Activated naive CD4-positive, alpha-beta T cell treated with anti-CD3 and anti-CD28 coated beads, Interleukin-2, amount 50 U/mL, for 72 hours (primary cell): ENCODE results near the gene DUOXA1. TPM values are rescaled to one million over a fixed set of nuclear protein-coding genes. Genes with fewer than 3 reads are reported as not detected.
"Not testable (repeated sequence)": the region's sequence is repeated elsewhere in the genome, so short reads cannot be mapped to it uniquely, and the experiment has no call there.

Experiments
- ATAC-seq, 2 donors: fragments of 150-1000 bp; cut with Tn5 transposase; 2 replicates each; pipeline ENCODE4 v1.10.0; 2021; ENCODE audit warnings: mild to moderate bottlenecking in 2 of 2, moderate library complexity in 2 of 2
- DNase-seq, 2 donors: peaks; one replicate each; pipeline ENCODE4 v3.0.0; 2021 to 2022; ENCODE audit warnings: low spot score in 2 of 2
- H3K27ac Mint-ChIP-seq, 2 donors: one replicate each; pipeline ENCODE4 v1.8.0; 2022; ENCODE audit warnings: mild to moderate bottlenecking in 2 of 2, mixed read lengths in 2 of 2
- H3K36me3 Mint-ChIP-seq, 2 donors: one replicate each; pipeline ENCODE4 v1.8.0; 2022; ENCODE audit warnings: mixed read lengths in 2 of 2
- H3K9me3 Mint-ChIP-seq, 2 donors: one replicate each; pipeline ENCODE4 v1.8.0; 2022; ENCODE audit warnings: mixed read lengths in 2 of 2
- total RNA-seq, 2 donors: library from RNA; stranded (reverse); gene quantifications; one replicate each; pipeline ENCODE4 v1.2.3, GENCODE V29; 2022

The DUOXA1 gene
- total RNA-seq, 2 donors from 2014 or later, result 0.23 TPM; not detected in 1

DNA sequence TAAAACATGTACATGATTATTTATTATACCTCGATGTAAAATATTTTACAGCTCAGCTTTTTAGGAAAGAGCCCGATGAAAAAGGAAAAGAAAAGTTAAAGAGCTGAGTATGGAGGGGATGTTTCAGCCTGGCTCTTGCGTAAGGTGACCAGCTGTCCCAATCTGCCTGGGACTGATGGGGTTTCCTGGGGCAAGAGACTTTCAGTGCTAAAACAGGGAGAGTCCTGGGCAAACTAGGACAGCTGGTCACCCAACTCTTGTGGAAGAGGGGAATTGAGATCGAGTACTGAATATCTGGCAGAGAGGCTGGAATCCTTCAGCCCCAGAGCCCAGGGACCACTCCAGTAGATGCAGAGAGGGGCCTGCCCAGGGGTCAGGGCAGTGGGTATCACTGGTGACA, 36.7 kb downstream of the DUOXA1 start:
- H3K36me3 Mint-ChIP-seq, result no peaks in the 10 kb centered on the region
- ATAC-seq, result no peak
- H3K27ac Mint-ChIP-seq, result no peak overlapping the region
- DNase-seq, result no peak
- no peaks in the 10 kb centered on the region for H3K9me3 Mint-ChIP-seq

DNA sequence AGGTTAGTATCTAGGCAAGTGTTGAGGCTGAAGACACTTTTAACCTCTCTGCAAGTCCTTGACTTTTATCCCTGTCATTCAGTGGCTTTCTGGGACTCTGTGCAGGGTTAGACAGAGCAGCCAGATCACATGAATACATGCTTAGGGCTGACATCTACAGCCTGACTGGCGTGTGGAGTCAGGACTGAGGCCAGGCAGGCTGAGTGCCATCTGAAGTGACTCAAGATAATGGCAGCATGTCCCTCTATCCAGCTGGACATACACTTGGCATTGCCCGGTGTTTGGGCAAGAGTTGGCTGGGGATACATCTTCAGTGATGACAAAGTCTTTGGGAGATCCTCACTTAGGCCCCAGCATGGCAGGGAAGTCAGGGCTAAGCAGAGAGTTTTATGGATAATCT, 38.1 kb downstream of the DUOXA1 start:
- no peaks in the 10 kb centered on the region for H3K9me3 Mint-ChIP-seq
- H3K27ac Mint-ChIP-seq, result no peak overlapping the region
- no peak for ATAC-seq
- no peaks in the 10 kb centered on the region for H3K36me3 Mint-ChIP-seq
- DNase-seq, result no peak

DNA sequence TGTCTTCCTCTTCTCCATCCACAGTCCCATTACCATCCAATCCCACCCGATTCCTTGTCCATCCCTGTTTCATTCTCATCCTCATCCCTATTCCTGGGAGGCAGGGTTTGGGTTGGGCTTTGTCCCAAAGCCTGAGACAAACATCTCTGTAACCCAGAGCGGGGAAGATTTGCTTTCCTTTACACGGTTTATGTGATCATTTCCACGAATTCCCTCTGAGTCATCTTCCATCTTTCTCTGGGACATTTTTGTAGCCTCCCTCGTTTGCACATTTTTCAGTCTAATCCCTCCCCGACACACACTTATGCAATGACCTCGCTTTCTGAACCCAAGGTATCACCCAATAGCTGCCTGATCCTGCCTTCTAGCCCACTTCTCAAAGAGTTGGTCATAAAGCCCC, 38.5 kb downstream of the DUOXA1 start:
- no peak for DNase-seq
- Mint-ChIP-seq H3K27ac (no peak overlapping the region), H3K9me3 (no peaks in the 10 kb centered on the region), H3K36me3 (no peaks in the 10 kb centered on the region)
- no peak for ATAC-seq

DNA sequence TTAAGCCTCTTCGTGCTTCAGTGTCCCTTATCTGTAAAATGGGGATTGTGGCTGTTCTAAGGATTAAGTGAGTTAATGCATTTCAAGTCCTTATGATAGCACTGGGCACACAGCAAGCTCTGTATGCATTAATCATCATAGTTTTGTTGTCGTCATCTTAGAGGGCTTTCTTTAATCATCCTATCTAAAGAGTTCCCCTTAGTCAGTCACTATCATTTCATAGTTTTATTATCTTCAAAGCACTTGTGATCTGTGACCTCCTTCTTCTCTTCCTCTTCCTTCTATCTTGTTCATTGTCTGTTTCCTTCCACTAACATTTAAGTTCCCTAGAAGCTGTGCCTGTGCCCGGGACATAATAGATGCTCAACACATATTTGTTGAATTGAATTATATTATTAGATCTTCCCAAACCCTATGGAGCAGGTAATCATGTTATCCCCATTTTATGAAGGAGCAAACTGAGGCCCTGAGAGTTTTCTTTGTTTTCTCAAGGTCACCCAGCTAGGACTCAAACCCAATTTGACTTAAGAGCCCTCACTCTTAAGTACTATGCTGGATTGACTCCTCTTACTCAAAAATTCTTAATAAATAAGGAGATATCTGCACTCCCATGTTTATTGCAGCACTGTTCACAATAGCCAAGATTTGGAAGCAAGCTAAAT, 39.8 kb downstream of the DUOXA1 start:
- H3K27ac Mint-ChIP-seq, result no peak overlapping the region
- H3K9me3 Mint-ChIP-seq, result no peaks in the 10 kb centered on the region
- no peak for DNase-seq
- no peaks in the 10 kb centered on the region for H3K36me3 Mint-ChIP-seq
- no peak for ATAC-seq

DNA sequence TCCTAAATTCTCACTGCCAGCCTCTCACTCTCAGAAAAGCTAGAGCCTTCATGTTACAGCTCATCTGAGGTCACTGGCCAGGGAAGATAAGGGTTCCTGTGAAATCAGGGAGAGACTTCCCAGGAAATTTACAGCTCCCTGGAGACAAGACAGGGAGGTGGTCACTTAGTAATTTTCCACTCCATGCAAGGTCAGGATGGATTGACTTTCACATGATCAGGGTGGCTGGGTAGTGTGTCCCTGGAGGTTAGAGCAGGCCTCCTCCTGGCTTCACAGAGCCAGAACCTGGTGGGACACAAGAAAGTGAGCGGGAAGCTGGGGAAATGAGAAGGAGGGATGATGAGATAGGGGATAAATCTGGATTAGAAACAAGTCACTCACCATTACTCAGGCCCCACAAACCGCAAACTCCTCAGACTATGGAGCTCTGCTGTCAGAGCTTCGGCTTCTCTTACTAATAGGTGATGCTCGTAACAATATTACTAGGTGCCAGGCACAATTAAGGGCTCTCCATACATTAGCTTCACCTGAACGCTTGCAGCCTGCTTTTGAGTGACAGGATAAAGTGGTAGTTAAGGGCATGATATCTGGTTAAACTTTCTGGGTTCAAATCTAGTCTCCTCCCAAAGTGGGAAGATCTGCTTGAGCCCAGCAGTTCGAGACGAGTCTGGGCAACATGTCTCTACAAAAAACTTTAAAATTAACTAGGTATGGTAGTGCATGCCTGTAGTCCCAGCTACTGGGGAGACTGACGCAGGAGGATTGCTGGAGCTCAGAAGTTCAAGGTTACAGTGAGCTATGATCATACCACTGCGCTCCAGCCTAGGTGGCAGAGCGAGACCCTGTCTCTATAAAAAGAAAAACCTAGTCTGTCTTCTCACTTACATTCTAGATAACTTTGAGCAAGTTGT, 40.6 kb downstream of the DUOXA1 start:
- no peak overlapping the region for H3K27ac Mint-ChIP-seq
- DNase-seq (no peak), ATAC-seq (no peak)
- H3K9me3 Mint-ChIP-seq, result no peaks in the 10 kb centered on the region
- no peaks in the 10 kb centered on the region for H3K36me3 Mint-ChIP-seq

DNA sequence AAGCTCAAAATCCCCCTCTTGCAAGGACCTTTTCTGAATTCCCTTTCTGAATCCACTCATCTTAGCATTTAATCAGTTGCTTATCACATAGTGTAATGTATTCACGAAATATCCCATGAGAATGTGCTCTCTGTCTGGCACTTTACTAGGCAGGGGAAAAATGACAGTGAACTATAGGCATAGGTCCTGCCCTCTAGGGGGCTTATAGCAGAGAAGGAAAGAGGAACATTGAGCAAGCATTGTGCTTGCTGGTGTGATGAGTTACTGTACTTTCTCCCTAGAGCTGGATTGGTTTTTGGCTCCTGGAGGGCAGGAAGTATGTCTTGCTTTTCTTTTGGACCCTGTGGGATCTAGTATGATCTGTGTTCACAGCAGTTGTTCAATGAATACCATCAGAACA, 42.2 kb downstream of the DUOXA1 start:
- Mint-ChIP-seq H3K27ac (no peak overlapping the region), H3K9me3 (no peaks in the 10 kb centered on the region), H3K36me3 (no peaks in the 10 kb centered on the region)
- ATAC-seq (no peak), DNase-seq (no peak)

DNA sequence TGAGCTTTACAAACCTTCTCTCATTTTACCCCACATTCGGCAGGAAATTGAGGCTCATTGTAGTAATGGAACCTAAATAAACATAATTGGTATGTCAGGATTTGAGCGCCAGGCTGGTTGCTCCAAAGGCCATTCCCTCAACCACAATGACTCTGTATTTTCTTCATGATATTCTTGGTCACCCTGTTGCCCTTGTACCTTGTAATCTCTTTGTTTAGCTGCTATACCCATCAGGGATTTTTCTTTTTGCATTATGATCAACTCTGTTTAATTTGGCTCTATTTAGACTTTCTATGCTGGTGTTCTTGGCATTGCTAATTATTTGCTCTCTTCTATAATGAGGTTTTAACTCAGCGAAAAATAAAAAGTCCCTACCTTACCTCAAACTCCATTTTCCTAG, 45.5 kb downstream of the DUOXA1 start:
- ATAC-seq, result no peak

DNA sequence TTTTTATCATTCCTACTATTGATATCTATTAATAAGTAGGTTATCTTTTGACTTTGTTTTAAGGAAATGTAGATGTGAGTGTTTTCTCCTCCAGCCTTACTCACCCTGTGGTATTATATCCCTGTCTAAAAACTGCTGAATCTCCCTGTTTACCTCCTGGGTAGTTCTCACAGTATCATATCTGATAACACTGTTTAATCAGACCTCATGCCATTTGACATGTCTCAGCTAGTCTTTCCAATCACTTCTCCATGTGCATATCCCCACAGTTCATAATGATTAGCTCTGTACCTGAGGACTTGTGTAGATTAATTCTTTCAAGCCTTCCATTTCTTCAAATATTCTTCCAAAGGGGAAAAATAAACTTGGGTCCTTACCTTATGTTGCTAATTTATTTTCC, 46.5 kb downstream of the DUOXA1 start:
- no peak overlapping the region for H3K27ac Mint-ChIP-seq
- H3K36me3 Mint-ChIP-seq, result no peaks in the 10 kb centered on the region
- ATAC-seq (no peak), DNase-seq (no peak)
- H3K9me3 Mint-ChIP-seq, result no peaks in the 10 kb centered on the region

More for the DNA sequence above, 45.5 kb downstream of the DUOXA1 start:
- no peaks in the 10 kb centered on the region for H3K36me3 Mint-ChIP-seq
- DNase-seq, result no peak
- H3K27ac Mint-ChIP-seq, result no peak overlapping the region
- H3K9me3 Mint-ChIP-seq, result no peaks in the 10 kb centered on the region

DNA sequence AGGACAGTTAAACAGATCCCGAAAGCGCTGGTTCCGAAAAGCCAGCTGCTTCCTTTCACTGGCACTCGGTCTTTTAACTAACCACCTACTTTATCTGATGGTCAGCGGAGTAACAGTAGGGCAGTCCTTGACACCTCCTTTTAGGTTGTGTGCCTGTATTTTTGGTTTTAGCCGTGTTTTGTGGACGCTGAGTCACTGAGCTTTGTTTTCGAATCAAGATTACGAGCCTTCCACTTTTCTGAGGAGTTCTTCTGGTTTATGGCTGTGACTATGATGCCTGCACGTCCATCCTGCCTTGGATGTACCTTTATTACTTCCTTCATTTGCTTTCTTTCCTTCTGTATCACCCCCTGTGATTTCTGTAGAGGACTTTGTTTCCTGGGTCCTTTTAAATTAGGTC, 47.3 kb downstream of the DUOXA1 start:
- not testable (repeated sequence) for H3K36me3 Mint-ChIP-seq, DNase-seq, H3K9me3 Mint-ChIP-seq, H3K27ac Mint-ChIP-seq, ATAC-seq

DNA sequence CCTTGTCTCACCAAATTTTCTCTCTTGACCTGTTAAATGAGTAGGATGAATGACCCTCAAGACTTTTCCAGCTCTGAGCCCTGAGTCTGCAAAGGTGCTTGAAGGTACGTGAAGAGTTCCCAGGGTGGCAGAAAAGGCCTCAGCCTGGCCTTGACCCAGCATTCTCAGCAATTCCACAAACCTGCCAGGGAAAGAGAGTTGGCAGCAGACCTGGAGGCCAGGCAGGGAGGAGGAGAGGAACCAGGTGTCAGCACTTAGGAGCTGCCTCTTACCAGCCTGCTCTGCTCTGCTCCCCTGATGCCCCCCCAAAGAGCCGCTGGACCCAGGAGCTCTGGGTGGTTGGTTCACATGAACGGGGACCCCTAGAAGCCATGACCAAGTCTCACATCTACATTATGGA, 49.1 kb downstream of the DUOXA1 start:
- not testable (repeated sequence) for H3K36me3 Mint-ChIP-seq, H3K9me3 Mint-ChIP-seq, ATAC-seq, H3K27ac Mint-ChIP-seq, DNase-seq

DNA sequence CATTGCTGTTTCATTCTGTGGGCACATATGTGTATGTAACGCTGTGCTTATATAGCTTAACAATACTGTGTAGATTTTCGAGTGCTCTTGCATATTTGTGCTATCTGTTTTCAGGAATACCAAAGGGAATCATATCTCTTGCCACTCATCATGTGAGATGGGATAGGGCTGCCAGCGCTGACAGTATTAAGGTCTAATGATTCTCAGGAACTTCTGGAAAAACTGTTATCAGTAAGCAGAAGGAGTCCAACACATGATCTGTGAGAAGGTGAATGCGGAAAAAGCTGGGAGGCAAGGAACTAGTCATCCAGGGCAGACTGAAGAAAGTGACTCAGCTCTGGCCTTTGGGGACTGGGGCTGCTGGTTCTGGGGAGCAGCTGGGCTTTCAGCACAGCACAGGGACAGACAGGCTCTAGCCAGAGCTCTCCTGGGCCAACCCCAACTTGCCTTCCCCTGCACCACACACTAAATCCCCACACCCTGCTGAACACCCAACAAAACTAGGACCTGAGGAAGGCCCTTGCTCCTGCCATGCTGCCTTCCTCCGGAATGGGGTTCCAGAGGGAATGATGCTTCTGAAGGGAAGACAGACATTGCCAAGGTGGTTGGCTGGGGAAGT, 49.9 kb downstream of the DUOXA1 start:
- H3K9me3 Mint-ChIP-seq, H3K36me3 Mint-ChIP-seq, DNase-seq, ATAC-seq: not testable (repeated sequence)
- peak overlapping the region in 1 of 2 donors; percentile 32 for H3K27ac Mint-ChIP-seq

DNA sequence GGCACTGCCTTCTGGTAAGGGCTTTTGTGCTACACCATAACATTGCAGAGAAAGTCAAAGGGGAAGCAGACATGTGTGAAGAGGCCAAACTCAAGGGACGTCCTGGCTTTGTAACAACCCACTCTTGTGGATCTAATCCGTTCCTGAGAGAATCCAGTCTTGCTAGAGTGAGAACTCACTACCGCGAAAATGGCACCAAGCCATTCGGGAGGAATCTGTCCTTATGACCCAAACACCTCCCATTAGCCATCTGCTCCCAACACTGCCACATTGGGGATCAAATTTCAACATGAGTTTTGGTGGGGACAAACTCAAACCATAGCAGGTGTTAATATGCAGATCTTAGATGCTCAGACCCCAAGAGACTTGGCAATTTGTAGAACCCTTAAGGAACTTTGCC, 50.5 kb downstream of the DUOXA1 start:
- not testable (repeated sequence) for DNase-seq, H3K27ac Mint-ChIP-seq, H3K9me3 Mint-ChIP-seq, H3K36me3 Mint-ChIP-seq, ATAC-seq

DNA sequence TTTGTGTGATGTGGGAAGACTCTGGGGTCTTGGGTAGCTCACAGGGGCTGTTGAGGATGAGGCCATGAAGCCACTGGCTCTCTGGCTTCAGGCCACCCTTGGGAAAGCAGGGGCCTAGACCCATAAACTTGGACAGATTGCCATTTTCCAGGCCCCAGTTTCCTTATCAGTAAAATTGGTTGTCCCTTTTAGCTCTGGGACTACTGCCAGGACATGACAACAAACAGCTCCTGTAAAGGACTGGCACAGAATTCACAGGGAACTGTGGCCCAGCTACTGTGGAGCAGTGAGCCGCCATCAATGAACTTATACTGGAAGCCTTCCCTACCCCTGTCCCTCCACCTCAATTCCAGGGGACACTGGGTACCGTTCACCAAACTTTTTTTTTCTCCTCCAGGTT, 52.3 kb downstream of the DUOXA1 start:
- not testable (repeated sequence) for H3K9me3 Mint-ChIP-seq, H3K36me3 Mint-ChIP-seq, ATAC-seq, DNase-seq, H3K27ac Mint-ChIP-seq

DNA sequence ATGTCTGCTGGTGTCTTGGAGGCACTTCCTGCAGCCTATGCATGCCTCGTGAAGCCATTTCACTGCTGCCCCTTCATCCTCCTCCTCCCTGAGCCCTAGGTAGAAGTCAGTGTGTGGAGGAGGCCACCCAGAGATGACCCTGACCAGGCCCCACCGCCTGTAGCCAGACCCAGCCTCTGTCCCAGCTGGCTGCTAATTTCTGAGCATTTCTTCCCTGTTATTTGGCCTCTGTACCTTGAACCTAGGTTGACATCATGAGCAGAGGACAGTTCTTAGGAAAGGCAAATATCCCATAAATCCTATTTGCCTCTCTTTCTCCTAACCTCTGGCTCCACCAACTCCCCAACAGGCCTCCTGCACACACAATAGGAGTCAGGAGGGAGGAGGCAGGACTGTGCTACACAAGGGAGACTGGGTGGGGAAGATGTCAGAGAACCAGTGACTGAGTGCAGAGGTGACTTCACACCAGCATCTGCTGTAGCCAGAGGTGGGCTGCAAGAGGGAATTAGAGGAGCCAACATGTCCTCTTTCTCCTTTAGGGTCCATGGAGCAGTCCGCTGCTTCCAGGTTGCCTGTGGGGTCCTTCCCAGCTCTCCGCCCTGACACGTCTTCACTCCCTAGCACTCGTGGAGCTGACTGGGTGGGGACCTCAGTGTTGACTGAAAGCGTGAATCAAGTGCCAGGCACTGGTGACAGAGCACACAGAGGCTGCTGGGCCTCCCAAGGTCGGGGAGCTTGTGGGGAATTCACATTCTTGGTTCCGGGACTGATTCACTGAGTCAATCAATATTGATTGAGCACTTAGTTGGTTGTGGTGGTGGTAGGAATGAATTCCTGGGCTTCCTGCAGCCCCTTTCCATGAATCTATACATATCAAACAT, 54.0 kb downstream of the DUOXA1 start:
- H3K27ac Mint-ChIP-seq, DNase-seq, H3K9me3 Mint-ChIP-seq, ATAC-seq, H3K36me3 Mint-ChIP-seq: not testable (repeated sequence)

DNA sequence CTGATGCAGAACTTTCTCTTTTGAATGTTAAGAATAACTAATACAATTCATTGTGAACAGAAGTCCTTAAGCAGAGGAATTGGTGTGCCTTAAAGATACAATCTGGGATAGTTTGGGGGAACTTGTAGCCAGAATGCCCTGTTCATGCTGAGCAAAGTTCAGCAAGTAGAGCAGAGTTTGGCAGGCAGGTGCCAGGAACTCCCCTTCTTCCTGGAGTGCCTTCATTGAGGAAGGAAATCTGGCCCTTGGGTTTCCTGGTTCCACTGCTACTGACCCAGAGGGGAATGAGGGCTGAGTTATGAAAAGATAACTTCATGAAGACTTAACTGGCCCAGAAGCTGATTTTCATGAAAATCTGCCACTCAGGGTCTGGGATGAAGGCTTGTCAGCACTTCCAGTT, 56.1 kb downstream of the DUOXA1 start:
- ATAC-seq, DNase-seq, H3K27ac Mint-ChIP-seq, H3K9me3 Mint-ChIP-seq: not testable (repeated sequence)
- H3K36me3 Mint-ChIP-seq, result peaks cover 0 to 11% of the 10 kb centered on the region in 2 donors

DNA sequence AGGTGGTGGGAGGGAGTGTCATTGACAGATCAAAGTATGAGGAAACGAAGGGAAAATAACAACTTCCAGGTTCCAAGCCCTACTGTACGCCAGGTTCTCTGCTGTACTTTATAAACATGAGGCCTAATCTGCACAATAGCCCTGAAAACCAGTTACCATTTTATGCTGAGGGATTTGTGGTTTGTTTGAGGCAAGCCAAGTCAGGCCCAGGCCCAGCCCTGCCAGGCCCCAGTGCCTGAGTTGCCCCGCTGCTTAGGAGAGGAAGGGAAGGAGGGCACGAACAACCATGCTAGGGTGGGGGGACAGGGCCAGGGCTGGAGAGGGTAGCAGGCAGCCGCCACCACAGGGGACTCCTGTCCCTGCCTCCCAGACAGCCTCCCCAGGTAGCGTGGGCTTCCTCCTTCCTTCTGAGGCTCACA, 59.7 kb downstream of the DUOXA1 start:
- Mint-ChIP-seq H3K27ac (peak overlapping the region in 1 of 2 donors; percentile 93), H3K36me3 (peaks cover 0 to 11% of the 10 kb centered on the region in 2 donors)
- H3K9me3 Mint-ChIP-seq, DNase-seq: not testable (repeated sequence)
- ATAC-seq, result peak; percentile 16 to 37
